Ovary (tissue), 9 donors: ENCODE measurements around the gene PPP4R1. TPM values are rescaled to one million over a fixed set of nuclear protein-coding genes. Genes with fewer than 3 reads are reported as not detected.

Experiments
- DNase-seq, 5 donors: peaks; one replicate each; pipeline ENCODE4 v3.0.0-alpha.2; 2019 to 2020
- H3K27ac ChIP-seq, 2 donors: fragments of 200-600 bp; one replicate each; pipeline versions ENCODE4 v1.5.1 to v1.8.0; 2019 to 2022
- H3K27me3 ChIP-seq: fragments of 200-600 bp; one replicate; pipeline ENCODE4 v1.8.0; 2022
- H3K36me3 ChIP-seq: fragments of 200-600 bp; sonication (generic); one replicate; pipeline ENCODE4 v1.5.1; 2019
- H3K4me1 ChIP-seq: one replicate; pipeline ENCODE4 v1.8.1; 2013; ENCODE audit warnings: mild to moderate bottlenecking, moderate library complexity; ENCODE audit not compliant: insufficient read depth
- H3K4me3 ChIP-seq: fragments of 200-600 bp; sonication (generic); one replicate; pipeline ENCODE4 v1.5.1; 2017
- H3K9me3 ChIP-seq, 2 donors: fragments of 200-600 bp in 1 of 2; sonication (generic) in 1 of 2; one replicate each; pipeline versions ENCODE4 v1.5.1 to v1.8.1; 2013 to 2019; ENCODE audit warnings: mild to moderate bottlenecking in 1 of 2, moderate library complexity in 1 of 2
- EP300 ChIP-seq: sonication (generic); formaldehyde crosslinking; IDR thresholded peaks from one replicate; pipeline ENCODE4 v1.6.1; 2017; ENCODE audit warnings: antibody characterized with exemption
- POLR2A ChIP-seq: fragments of 450-650 bp; IDR thresholded peaks from one replicate; pipeline ENCODE4 v1.6.1; 2017; ENCODE audit warnings: antibody characterized with exemption, mild to moderate bottlenecking, moderate library complexity
- WGBS, 3 donors: extraction: QIAGEN DNeasy Blood & Tissue Kit in 1 of 3; methylation state at CpG; one replicate each; pipeline versions ENCODE4 v1.1.5 to v1.1.7; 2013 to 2017; 5-methylcytosine and 5-hydroxymethylcytosine counted together
- intact Hi-C, 4 donors: fragments of 100-400 bp; cut with DNase I; formaldehyde crosslinking; loops; one replicate each; pipeline versions ENCODE4 v1.11.0 to v1.15.1; 2022 to 2023
- polyA plus RNA-seq, 2 donors: library from polyadenylated mRNA; stranded (reverse); fragments of 200-250 nt in 1 of 2; fragments of 350-450 nt in 1 of 2; fragmentation: Illumina TruSeq in 1 of 2; extraction: RNeasy Lipid Tissue Mini Kit (QIAGEN cat#74804) in 1 of 2; gene quantifications; one replicate each; pipeline ENCODE4 v1.2.3, GENCODE V29; 2013 to 2014
- total RNA-seq, 7 donors: library from RNA; depleted of rRNA in 2 of 7; stranded (reverse); fragments of >200 nt in 2 of 7; fragmentation: NEBNext Ultra II Directional in 3 of 7; extraction: Animal tissue kit (Norgen Biotek cat#: 25700) in 3 of 7; gene quantifications; one replicate each; pipeline versions ENCODE4 v1.1.0 to v1.2.4, GENCODE V29; 2016 to 2023
- TF ChIP-seq, protein P1 (sequence below), 3 donors: fragments of 450-650 bp in 2 of 3; fragments of 200-600 bp in 1 of 3; IDR thresholded peaks; one replicate each; pipeline versions ENCODE4 v1.5.1 to v1.8.0; 2016 to 2022; ENCODE audit warnings: antibody characterized with exemption in 3 of 3, mild to moderate bottlenecking in 1 of 3
- donor health status: DM: no; HTN: no; CAD: no; lungs with moderate emphysema.
- donor health status: DM: no; HTN: no; CAD: no.
- donor health status: Bipolar disorder and iron deficiency.
- donor health status: DM: yes; HTN: yes; CAD: no.
- donor health status: DM: no; HTN: no; CAD: no.
- donor health status: DM: yes; HTN: yes; CAD: no.

Gene PPP4R1
- total and polyA plus RNA-seq, 9 donors, result 31.4 to 128 (median 107) TPM

GRCh38 chr18:9536354-9537152 is 77.8 kb downstream of the PPP4R1 start:
- intact Hi-C loops, result no loop called here
- Histone ChIP-seq H3K36me3 (no peaks in the 10 kb centered on the region), H3K27me3 (no peaks in the 10 kb centered on the region), H3K4me1 (peaks cover 8% of the 10 kb centered on the region), H3K4me3 (no peak overlapping the region), H3K27ac (peak overlapping the region in 1 of 2 donors; percentile 62), H3K9me3 (no peaks in the 10 kb centered on the region)
- DNase-seq, result no peak
- 81 to 91% (median 84%) methylated on average over 19 to 24 of the region's 24 CpGs for WGBS, 3 donors
- no peak for TF ChIP-seq POLR2A
- TF ChIP-seq EP300, result no peak
- TF ChIP-seq, protein P1, sequence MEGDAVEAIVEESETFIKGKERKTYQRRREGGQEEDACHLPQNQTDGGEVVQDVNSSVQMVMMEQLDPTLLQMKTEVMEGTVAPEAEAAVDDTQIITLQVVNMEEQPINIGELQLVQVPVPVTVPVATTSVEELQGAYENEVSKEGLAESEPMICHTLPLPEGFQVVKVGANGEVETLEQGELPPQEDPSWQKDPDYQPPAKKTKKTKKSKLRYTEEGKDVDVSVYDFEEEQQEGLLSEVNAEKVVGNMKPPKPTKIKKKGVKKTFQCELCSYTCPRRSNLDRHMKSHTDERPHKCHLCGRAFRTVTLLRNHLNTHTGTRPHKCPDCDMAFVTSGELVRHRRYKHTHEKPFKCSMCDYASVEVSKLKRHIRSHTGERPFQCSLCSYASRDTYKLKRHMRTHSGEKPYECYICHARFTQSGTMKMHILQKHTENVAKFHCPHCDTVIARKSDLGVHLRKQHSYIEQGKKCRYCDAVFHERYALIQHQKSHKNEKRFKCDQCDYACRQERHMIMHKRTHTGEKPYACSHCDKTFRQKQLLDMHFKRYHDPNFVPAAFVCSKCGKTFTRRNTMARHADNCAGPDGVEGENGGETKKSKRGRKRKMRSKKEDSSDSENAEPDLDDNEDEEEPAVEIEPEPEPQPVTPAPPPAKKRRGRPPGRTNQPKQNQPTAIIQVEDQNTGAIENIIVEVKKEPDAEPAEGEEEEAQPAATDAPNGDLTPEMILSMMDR (IDR thresholded peaks at IDR 0.05), result no peak

GRCh38 chr18:9535430-9535991 is 78.8 kb downstream of the PPP4R1 start:
- Histone ChIP-seq H3K27ac (peak overlapping the region; percentile 12 to 62), H3K4me3 (no peak overlapping the region), H3K36me3 (no peaks in the 10 kb centered on the region), H3K27me3 (no peaks in the 10 kb centered on the region), H3K9me3 (no peaks in the 10 kb centered on the region), H3K4me1 (peaks cover 8% of the 10 kb centered on the region)
- intact Hi-C loops, result no loop called here
- DNase-seq, result peak; percentile 68 to 83 (median 77)
- 9 to 44% (median 18%) methylated on average over 27 of the region's 27 CpGs for WGBS, 3 donors
- TF ChIP-seq EP300, result no peak

DNA sequence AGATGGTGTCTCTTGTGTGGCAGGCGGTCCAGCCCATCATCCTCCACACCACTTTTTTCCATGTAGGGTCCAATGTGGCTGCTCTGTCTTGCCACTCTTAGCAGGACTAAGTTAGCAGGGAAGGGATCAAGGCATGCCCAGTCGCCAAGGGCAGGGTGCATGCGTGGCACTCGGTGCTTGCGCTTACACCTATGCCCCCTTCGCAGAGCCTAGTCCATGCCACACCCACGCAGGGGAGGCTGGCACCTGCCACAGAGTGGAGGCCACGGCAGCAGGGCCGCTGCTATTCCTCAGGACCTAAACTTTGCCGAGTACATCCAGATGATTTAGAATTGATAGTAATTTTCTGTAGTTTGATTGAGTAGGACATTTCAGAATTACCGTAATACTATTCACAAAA is 79.5 kb downstream of the PPP4R1 start:
- H3K27ac ChIP-seq, result peak overlapping the region in 1 of 2 donors; percentile 30
- intact Hi-C loops, result no loop called here

DNA sequence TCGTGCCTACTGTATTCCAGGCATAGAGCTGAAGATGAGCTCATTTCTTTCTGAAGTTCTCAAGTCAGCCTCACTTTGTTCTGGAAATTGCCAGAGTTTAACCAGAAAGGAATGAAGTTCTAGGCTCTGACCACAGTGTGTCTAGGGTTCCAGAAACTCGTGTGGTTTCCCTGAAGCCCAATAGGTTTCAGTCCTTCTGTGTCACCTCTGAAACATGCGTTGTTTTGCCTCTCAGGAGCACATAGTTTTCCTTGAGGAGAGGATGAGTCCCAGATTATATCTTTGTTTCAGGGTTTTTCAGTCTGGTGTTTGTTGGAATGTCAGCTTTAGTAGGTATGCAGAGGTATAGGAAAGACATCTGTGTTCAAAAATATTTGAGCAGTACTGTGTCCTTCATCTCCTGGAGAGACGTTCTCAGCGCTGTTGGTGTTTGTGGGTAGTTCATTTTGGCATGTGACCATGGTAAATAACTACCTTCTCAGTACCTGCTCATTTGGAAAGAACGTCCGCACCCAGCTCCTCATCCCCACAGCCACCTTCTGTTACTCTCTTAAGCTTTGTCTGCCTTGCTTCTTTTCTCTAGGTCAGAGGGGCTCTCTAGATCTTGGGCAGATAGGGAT is 82.5 kb downstream of the PPP4R1 start:
- no peak overlapping the region for H3K27ac ChIP-seq
- H3K4me3 ChIP-seq, result no peak overlapping the region
- no peaks in the 10 kb centered on the region for H3K36me3 ChIP-seq
- H3K27me3 ChIP-seq, result no peaks in the 10 kb centered on the region
- no peaks in the 10 kb centered on the region for H3K9me3 ChIP-seq
- DNase-seq, result no peak
- 88 to 91% (median 89%) methylated on average over 7 of the region's 7 CpGs for WGBS, 3 donors
- intact Hi-C loops, result no loop called here
- peaks cover 5% of the 10 kb centered on the region for H3K4me1 ChIP-seq
- TF ChIP-seq, protein P1 (IDR thresholded peaks at IDR 0.05), result no peak
- no peak for TF ChIP-seq EP300
- TF ChIP-seq POLR2A, result no peak

More for the DNA sequence above, 79.5 kb downstream of the PPP4R1 start:
- no peak for DNase-seq
- 70 to 88% (median 75%) methylated on average over 11 of the region's 11 CpGs for whole genome bisulfite sequencing, 3 donors
- Histone ChIP-seq H3K4me3 (no peak overlapping the region), H3K36me3 (no peaks in the 10 kb centered on the region), H3K27me3 (no peaks in the 10 kb centered on the region), H3K9me3 (no peaks in the 10 kb centered on the region), H3K4me1 (peaks cover 8% of the 10 kb centered on the region)
- TF ChIP-seq EP300 (no peak), POLR2A (no peak)
- TF ChIP-seq, protein P1 (IDR thresholded peaks at IDR 0.05), result no peak
